Osteocyte (in vitro differentiated cells): ENCODE measurements around the gene ZDHHC16. TPM values are rescaled to one million over a fixed set of nuclear protein-coding genes. Genes with fewer than 3 reads are reported as not detected.
"Not testable (repeated sequence)": the region's sequence is repeated elsewhere in the genome, so short reads cannot be mapped to it uniquely, and the experiment has no call there.

ENCODE experiments used
- DNase-seq: peaks from one replicate; pipeline ENCODE4 v3.0.0; 2021; ENCODE audit warnings: mixed read lengths; ENCODE audit not compliant: unreplicated experiment; ENCODE audit errors: extremely low spot score
- H3K27ac Mint-ChIP-seq: one replicate; pipeline ENCODE4 v1.8.0; 2021; ENCODE audit warnings: mild to moderate bottlenecking, mixed read lengths; ENCODE audit not compliant: unreplicated experiment
- H3K27me3 Mint-ChIP-seq: one replicate; pipeline ENCODE4 v1.8.0; 2021; ENCODE audit warnings: mixed read lengths; ENCODE audit not compliant: unreplicated experiment
- H3K36me3 Mint-ChIP-seq: one replicate; pipeline ENCODE4 v1.8.0; 2021; ENCODE audit warnings: mixed read lengths; ENCODE audit not compliant: unreplicated experiment
- H3K4me1 Mint-ChIP-seq: one replicate; pipeline ENCODE4 v1.8.0; 2021; ENCODE audit warnings: mixed read lengths; ENCODE audit not compliant: unreplicated experiment
- H3K4me3 Mint-ChIP-seq: one replicate; pipeline ENCODE4 v1.8.0; 2021; ENCODE audit warnings: mild to moderate bottlenecking, moderate library complexity, mixed read lengths; ENCODE audit not compliant: unreplicated experiment
- H3K9me3 Mint-ChIP-seq: one replicate; pipeline ENCODE4 v1.8.0; 2021; ENCODE audit warnings: mixed read lengths; ENCODE audit not compliant: unreplicated experiment
- total RNA-seq: library from RNA; stranded (reverse); gene quantifications from 2 replicates; pipeline ENCODE4 v1.2.1, GENCODE V29; 2021
- TF ChIP-seq, protein P1 (sequence below): fragments of 200-600 bp; sonication (generic); IDR thresholded peaks from 2 replicates; pipeline ENCODE4 v1.5.0; 2021; ENCODE audit warnings: antibody characterized with exemption, mild to moderate bottlenecking, moderate library complexity

The ZDHHC16 gene
- total RNA-seq, 1 donor from 2014 or later = 46.9 TPM

DNA sequence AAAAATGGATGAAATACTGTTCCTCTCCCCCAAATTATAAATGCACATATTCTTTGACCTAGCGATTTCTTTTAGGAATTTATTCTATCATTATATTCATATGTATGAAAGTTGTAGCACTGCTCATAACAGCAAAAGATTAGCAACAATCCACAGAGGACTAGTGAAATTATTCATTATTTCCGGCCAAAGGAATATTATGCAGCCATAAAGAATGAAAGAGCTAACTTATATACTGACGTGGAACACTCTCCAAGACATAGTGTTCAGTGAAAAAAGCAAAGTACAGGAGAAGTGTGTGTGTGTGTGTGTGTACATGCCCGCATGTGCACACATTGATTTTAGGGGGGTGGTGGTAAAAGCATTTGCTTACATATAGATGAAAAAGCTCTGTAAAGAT is 28.9 kb downstream of the ZDHHC16 start:
- TF ChIP-seq, protein P1, sequence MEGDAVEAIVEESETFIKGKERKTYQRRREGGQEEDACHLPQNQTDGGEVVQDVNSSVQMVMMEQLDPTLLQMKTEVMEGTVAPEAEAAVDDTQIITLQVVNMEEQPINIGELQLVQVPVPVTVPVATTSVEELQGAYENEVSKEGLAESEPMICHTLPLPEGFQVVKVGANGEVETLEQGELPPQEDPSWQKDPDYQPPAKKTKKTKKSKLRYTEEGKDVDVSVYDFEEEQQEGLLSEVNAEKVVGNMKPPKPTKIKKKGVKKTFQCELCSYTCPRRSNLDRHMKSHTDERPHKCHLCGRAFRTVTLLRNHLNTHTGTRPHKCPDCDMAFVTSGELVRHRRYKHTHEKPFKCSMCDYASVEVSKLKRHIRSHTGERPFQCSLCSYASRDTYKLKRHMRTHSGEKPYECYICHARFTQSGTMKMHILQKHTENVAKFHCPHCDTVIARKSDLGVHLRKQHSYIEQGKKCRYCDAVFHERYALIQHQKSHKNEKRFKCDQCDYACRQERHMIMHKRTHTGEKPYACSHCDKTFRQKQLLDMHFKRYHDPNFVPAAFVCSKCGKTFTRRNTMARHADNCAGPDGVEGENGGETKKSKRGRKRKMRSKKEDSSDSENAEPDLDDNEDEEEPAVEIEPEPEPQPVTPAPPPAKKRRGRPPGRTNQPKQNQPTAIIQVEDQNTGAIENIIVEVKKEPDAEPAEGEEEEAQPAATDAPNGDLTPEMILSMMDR = no peak
- Mint-ChIP-seq H3K4me1 (no peaks in the 10 kb centered on the region), H3K27ac (no peak overlapping the region), H3K4me3 (no peak overlapping the region), H3K9me3 (no peaks in the 10 kb centered on the region), H3K27me3 (no peaks in the 10 kb centered on the region), H3K36me3 (peaks cover 40% of the 10 kb centered on the region)
- no peak for DNase-seq

- H3K4me3 Mint-ChIP-seq = no peak overlapping the region
- no peaks in the 10 kb centered on the region for H3K27me3 Mint-ChIP-seq
- no peak overlapping the region for H3K27ac Mint-ChIP-seq
- no peaks in the 10 kb centered on the region for H3K9me3 Mint-ChIP-seq
- H3K4me1 Mint-ChIP-seq = no peaks in the 10 kb centered on the region
- peaks cover 45% of the 10 kb centered on the region for H3K36me3 Mint-ChIP-seq
- TF ChIP-seq, protein P1 = no peak
- no peak for DNase-seq
Observed at GRCh38 chr10:97475936-97476594, 30.1 kb downstream of the ZDHHC16 start.

GRCh38 chr10:97479410-97479809 is 33.4 kb downstream of the ZDHHC16 start:
- H3K4me3 Mint-ChIP-seq, H3K27ac Mint-ChIP-seq, H3K9me3 Mint-ChIP-seq, H3K4me1 Mint-ChIP-seq, H3K27me3 Mint-ChIP-seq, DNase-seq: not testable (repeated sequence)
- peaks cover 33% of the 10 kb centered on the region for H3K36me3 Mint-ChIP-seq

GRCh38 chr10:97479939-97480338 is 34.0 kb downstream of the ZDHHC16 start:
- Mint-ChIP-seq H3K27me3 (no peaks in the 10 kb centered on the region), H3K36me3 (peaks cover 29% of the 10 kb centered on the region), H3K4me1 (peaks cover 8% of the 10 kb centered on the region), H3K27ac (no peak overlapping the region), H3K9me3 (no peaks in the 10 kb centered on the region), H3K4me3 (no peak overlapping the region)
- no peak for DNase-seq
- TF ChIP-seq, protein P1 = no peak

GRCh38 chr10:97481071-97481470 is 35.1 kb downstream of the ZDHHC16 start:
- DNase-seq = no peak
- H3K4me1 Mint-ChIP-seq = peaks cover 8% of the 10 kb centered on the region
- no peaks in the 10 kb centered on the region for H3K27me3 Mint-ChIP-seq
- H3K4me3 Mint-ChIP-seq = no peak overlapping the region
- no peaks in the 10 kb centered on the region for H3K9me3 Mint-ChIP-seq
- peaks cover 26% of the 10 kb centered on the region for H3K36me3 Mint-ChIP-seq
- TF ChIP-seq, protein P1 = no peak
- H3K27ac Mint-ChIP-seq = peak overlapping the region; percentile 38
